Erythroblast (primary cell): ENCODE measurements around the gene PML.

ENCODE experiments used
- GATA1 ChIP-seq: IDR thresholded peaks from 2 replicates; pipeline ENCODE4 v1.6.1; 2011; ENCODE audit warnings: low read depth, mild to moderate bottlenecking, control low read depth, low read length, moderate library complexity
- POLR2A ChIP-seq: IDR thresholded peaks from 2 replicates; pipeline ENCODE4 v1.6.1; 2011; ENCODE audit warnings: mild to moderate bottlenecking, low read length

- TF ChIP-seq POLR2A: peak; percentile 73
- no peak for TF ChIP-seq GATA1
Observed at GRCh38 chr15:73991726-73992593, 2.6 kb upstream of the PML start, which contains the start of gene STOML1.
